GM18517 (cell line): ENCODE results near the gene TNFRSF4.

ENCODE experiments used
- ATAC-seq: cut with Tn5 transposase; IDR thresholded peaks from one replicate; pipeline ENCODE4 v1.9.1; 2021; ENCODE audit warnings: mild to moderate bottlenecking, moderate library complexity; ENCODE audit not compliant: unreplicated experiment

TNFRSF4 gene

GRCh38 chr1:1245817-1246576 lies 32.0 kb upstream of the TNFRSF4 start:
- no peak for ATAC-seq

GRCh38 chr1:1245178-1245816 lies 31.3 kb upstream of the TNFRSF4 start:
- ATAC-seq, result no peak

DNA sequence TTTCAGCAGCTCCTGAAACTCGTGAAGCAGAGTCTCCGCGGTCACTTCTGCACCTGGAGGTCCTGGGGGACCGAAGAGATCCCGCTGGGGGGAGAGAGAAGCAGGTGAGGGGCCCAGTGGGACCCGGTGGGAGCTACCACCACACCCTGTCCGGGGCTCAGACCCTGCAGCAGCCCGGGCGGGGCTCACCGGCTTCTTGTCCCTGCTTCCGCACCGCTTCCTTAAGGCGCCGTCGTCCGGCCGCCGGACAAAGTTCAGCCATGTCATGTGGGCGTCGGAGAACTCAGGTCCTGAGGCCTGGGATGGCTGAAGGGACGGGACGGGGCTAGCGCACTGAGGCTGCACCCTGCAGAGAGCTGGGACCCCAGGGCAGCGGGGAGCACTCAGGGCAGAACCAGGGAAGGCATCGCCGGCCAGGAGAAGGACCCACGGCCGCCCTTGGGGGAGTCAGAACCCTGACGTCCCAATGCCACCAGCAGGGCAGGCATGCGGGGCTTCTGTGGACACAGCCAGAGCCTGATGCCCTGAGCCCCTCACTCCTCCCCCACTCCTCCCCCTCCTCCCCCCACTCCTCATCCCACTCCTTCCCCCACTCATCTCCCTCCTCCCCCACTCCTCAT lies 30.3 kb upstream of the TNFRSF4 start:
- no peak for ATAC-seq

DNA sequence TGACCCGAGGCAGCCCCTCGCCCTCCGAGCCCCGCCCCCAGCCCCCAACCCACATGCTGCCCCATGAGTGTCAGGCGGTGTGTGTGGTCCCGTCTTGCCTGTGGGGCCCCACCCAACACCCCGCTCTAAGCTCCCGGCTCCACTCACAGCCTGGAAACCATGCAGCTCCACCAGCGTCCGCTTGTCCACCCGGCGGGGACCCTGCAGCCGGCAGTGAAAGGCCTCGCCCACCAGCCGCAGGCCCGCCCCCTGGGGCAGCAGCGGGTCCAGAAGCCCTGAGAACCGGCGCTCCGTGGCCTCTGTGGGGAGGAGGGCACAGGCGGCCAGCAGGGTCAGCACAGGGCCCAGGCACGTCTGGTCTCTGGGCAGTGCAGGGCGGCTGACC lies 29.8 kb upstream of the TNFRSF4 start:
- no peak for ATAC-seq

GRCh38 chr1:1243266-1243660 lies 29.3 kb upstream of the TNFRSF4 start:
- ATAC-seq, result no peak

DNA sequence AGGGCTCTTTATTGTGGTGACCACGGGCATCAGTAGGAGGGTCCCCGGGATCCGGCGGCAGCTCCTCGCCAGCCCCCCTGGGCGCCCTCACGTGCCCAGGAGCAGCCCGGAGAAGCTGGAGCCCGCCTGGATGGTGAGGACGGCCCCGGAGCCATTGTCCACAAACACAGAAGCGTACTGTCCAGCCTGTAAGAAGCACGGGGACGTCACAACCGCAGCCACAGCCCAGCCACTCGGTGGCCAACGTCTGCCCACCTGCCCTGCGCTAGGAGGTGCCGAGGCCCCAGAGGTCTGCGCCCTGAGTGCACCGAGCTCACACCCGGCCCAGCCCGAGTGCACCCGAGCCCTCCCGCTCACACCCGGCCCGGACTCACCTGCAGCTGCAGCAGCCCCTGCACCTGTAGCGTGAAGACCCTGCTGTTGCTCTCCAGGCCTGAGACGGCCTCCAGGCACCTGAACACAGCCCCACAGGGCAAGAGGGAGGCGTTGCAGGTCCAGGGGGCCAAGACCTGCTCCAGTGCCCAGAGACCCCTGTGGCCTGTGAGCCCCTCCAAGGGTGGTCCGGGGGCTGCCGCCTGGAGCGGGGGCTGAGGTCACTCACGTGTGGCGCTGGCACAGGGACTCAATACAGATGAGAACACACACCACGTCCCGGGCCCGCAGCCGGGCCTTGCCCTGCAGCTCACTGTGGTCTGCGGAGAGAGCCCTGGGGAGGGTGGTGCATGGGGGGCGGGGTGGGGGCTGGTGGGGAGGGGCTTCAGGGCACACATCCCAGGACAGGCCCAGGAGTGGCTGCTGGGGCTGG lies 28.7 kb upstream of the TNFRSF4 start:
- ATAC-seq, result no peak

DNA sequence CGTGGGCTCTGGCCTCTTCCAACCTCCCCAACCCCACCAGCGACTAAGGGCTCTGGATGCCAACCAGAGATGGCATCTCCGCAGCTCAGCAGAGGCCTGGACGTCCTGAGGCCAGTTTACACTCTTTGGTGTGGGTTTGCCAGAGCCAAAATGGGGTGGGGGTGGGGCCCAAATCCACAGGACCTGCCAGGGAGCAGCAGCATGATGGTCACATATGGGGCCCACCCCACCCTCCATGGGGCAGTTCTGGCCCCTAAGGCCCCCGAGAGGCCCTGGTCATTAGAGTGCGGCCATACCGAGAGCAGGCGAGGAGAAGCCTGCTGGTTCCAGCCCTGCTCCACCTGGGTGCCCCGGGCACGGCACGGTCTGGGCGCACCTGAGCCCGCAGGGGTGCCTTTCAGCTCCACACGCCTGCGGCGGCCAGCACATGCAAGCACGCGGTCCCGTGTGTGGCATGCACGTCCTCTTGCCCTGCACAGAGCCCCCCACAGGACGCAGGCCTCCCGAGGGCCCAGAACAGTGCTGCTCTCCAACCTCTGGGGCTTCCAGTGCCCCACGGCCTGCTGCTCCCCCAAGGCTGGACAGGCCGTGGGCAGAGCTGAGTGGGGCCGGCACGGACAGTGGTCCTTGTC lies 27.8 kb upstream of the TNFRSF4 start:
- no peak for ATAC-seq

DNA sequence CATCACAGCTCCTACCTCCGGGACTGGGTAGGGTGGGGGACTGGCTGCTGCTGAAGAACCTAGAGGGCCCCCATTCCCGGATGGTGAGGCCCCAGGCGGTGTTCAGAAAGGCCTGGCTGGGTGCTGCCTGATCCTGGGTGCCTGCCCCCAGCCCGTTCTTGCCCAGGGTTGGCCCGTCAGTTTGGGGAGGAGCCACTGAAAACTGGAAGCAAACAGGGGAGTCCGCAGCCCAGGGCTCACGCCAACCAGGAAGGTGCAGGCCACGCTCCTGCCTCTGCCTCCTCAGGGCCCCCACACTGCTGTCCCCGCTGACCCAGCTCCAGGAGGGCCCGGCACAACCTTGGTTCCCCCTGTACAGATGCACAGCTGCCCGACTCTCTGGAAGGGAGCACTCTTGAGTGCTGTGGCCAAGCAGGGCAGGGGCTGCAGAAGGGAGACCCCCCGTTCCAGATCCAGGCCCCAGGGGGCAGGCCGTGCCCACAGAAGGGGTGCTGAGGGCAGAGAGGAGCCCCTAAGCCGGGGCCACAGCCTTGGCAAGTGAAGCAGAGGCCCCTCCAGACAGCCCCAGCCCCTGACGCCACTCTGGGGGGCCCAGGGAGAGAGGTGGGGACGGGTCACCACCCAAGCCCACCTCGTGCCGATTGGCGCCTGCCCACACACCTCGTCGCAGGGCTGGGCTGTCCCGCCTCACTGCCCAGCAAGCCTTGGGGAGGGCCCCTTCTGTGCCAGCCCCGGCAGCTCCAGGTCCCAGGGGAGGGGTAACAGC lies 27.1 kb upstream of the TNFRSF4 start:
- ATAC-seq, result no peak

GRCh38 chr1:1240348-1240732 lies 26.4 kb upstream of the TNFRSF4 start:
- no peak for ATAC-seq

- ATAC-seq, result no peak
These were observed 25.8 kb upstream of the TNFRSF4 start for GRCh38 chr1:1239614-1240347.

GRCh38 chr1:1239227-1239613 lies 25.3 kb upstream of the TNFRSF4 start:
- no peak for ATAC-seq

- ATAC-seq, result no peak
These were observed 24.8 kb upstream of the TNFRSF4 start for GRCh38 chr1:1238702-1239178.

DNA sequence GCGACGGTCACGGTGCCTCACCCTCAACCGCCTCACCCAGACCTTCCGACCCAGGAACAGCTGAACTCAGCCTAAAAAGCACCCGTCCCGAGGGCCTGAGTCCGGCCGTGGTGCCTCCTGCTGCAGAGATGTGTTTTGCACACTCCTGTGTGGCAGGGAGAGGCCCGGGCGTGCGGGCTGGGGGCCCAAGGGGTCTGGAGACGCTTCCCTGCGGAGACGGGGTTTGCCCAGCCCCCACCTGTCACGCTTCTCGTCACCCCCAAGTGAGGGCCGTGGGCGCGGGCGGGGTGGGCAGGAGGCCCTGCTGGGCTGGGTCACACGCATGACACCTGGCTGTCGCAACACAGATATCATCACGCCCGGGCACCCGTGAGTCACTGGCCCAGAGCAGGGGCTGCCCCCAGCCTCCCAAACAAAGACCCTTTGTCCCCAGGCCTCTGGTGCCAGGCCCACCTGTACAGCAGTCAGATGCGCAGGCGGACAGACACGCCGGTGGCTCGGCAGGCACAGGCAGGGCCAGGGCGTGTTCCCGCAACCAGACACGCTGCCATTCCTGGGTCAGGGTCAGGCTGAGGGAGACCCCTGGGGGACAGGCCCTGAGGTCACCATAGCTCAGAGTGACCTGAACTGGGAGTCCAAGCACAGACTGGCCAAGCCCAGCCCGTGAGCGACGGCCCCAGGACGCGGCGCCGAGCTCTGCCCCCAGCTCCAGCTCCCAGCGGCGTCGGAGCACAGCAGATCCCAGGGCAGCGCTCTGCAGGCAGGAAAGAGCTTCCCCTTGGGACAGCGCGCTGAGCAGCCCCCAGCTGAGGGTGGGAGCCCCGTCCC lies 24.1 kb upstream of the TNFRSF4 start:
- ATAC-seq, result no peak

DNA sequence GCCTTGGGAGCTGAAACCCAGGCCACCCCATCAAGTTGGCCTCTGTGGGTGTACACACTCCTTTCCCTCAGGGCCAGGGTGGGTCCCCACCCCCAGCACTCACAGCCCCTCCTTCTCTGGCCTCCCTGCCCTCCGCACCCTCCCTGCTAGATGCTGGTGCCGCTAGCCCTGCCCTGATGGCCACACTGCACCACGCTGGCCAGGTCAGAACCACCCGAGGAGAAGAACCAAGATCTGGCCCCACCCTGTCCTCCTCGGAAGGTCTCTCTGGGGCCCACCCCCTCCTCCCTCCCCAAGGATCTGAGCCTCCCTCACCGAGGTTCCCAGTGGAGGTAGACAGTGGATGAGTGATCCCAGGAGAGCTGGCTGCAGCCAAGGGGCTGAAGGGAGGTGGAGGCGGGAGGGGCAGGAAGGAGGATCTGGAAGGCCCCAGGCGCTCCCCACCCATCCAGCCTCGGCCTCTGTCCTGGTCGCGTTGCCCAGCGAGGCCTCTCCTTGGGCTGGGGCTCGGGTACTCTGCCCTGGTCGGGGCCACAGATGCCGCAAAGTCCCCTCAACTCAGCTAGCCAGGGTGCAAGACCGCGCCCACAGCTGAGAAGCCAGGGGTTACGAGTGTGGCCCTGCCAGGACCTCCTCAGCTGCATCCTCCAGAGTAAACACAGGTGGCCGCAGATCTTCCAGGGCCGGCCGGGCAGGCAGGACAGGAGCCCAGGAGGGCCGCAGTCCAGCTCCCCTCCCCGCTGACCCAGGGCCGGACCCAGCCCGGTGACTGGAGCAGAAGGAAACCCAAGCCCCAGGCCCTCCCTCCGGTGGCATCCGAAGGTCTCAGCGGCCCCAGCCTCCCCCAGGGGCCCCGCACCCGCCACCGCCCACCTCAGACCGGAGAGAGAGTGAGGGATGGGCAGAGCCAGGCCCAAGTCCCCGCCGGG lies 23.3 kb upstream of the TNFRSF4 start:
- ATAC-seq, result no peak

DNA sequence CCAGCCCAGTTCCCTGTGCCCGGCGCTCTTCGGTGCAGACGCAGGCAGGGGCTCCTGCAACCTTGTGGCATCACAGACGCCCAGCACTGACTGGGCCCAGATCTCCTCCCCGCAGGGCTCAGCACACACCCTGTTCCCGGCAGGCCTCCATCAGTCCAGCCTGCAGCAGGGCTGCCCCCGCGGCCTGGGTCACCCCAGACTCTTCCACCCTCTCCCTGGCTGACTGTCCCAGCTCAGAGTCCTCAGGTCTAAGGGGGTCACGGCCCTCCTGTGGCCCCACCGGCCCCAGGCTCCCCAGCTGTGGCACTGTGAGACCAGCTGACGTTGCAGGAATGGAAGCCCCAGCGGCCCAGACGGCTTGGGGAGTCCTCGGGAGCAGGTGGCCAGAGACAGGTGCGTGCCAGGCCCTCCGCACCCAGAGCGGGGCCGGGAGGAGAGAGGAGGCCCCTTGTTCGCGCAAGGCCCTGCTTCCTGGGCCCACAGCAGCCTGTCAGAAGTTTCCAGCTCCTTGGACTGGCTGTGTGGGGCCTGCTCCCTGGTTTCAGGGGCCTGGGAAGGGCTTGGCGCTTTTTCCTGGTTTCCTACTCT lies 22.3 kb upstream of the TNFRSF4 start:
- no peak for ATAC-seq

- no peak for ATAC-seq
These were observed 21.2 kb upstream of the TNFRSF4 start for GRCh38 chr1:1235016-1235744.
